Measurements from ENCODE around the gene PUS10.

- no peak for TF ChIP-seq ZNF274 (IDR thresholded peaks at IDR 0.05; ENCODE audit: low read depth, low read length)
- no peak for TF ChIP-seq YY1 (IDR thresholded peaks at IDR 0.05; ENCODE audit: insufficient read depth, insufficient read length)
- TF ChIP-seq SUZ12 (IDR thresholded peaks at IDR 0.05; ENCODE audit: extremely low read depth, insufficient read depth, insufficient read length), result no peak
Measured at GRCh38 chr2:60964651-60965498, 53.2 kb downstream of the PUS10 start.

Measured in NT2/D1 (cell line).